ENCODE results near the gene NDUFAF7.

GRCh38 chr2:37263839-37264238 is 32.4 kb downstream of the NDUFAF7 start:
- no peak for TF ChIP-seq CTCF (IDR thresholded peaks at IDR 0.05; ENCODE audit: poor library complexity, severe bottlenecking)
- no peak for TF ChIP-seq EZH2 (IDR thresholded peaks at IDR 0.05; ENCODE audit: borderline replicate concordance, insufficient read depth, low read length, poor library complexity, severe bottlenecking)
- TF ChIP-seq EP300 (conservative IDR thresholded peaks at IDR 0.05; ENCODE audit: poor library complexity, severe bottlenecking) = no peak
- TF ChIP-seq SMC3 (conservative IDR thresholded peaks at IDR 0.05; ENCODE audit: poor library complexity) = no peak
- no peak for TF ChIP-seq TAF1 (IDR thresholded peaks at IDR 0.05; ENCODE audit: low read depth)
- TF ChIP-seq POLR2AphosphoS5 (IDR thresholded peaks at IDR 0.05) = no peak
- no peak for TF ChIP-seq RAD21 (conservative IDR thresholded peaks at IDR 0.05)
- TF ChIP-seq REST (IDR thresholded peaks at IDR 0.05; ENCODE audit: borderline replicate concordance) = no peak

Measured in neural cell (in vitro differentiated cells).